HTR-8/SVneo (cell line): Measurements from ENCODE around the gene DLX3.

Source experiments
- DNase-seq: peaks from one replicate; pipeline ENCODE4 v3.0.0; 2011; ENCODE audit warnings: low spot score, mixed read lengths; ENCODE audit not compliant: insufficient read length
- FAIRE-seq: peaks from 2 replicates; lab custom pipeline; 2011; peaks lifted over from hg19 to GRCh38; lab: Jason Lieb, UNC

DLX3 gene

GRCh38 chr17:49994085-49995054, 654 bp downstream of the DLX3 start:
- no peak for FAIRE-seq

GRCh38 chr17:49993423-49994060, 1.5 kb downstream of the DLX3 start:
- FAIRE-seq (no peak), DNase-seq (no peak)

More at GRCh38 chr17:49994085-49995054, 654 bp downstream of the DLX3 start:
- DNase-seq, result no peak

GRCh38 chr17:49992933-49993422, 2.0 kb downstream of the DLX3 start:
- DNase-seq (no peak), FAIRE-seq (peak; percentile 77)

- FAIRE-seq, result peak; percentile 75
Observed at GRCh38 chr17:49992191-49992932, 2.7 kb downstream of the DLX3 start.

GRCh38 chr17:49991409-49991808, 3.6 kb downstream of the DLX3 start:
- DNase-seq, result no peak
- no peak for FAIRE-seq

More at GRCh38 chr17:49992191-49992932, 2.7 kb downstream of the DLX3 start:
- no peak for DNase-seq

- DNase-seq (no peak), FAIRE-seq (no peak)
Observed at GRCh38 chr17:49990921-49991320, 4.1 kb downstream of the DLX3 start.

GRCh38 chr17:49990331-49990730, 4.7 kb downstream of the DLX3 start:
- DNase-seq (no peak), FAIRE-seq (peak; percentile 16)

GRCh38 chr17:49989518-49989880, 5.5 kb downstream of the DLX3 start:
- DNase-seq (no peak), FAIRE-seq (no peak)

GRCh38 chr17:49987681-49988441, 7.2 kb downstream of the DLX3 start:
- FAIRE-seq (peak; percentile 91), DNase-seq (peak; percentile 70)

- FAIRE-seq (no peak), DNase-seq (no peak)
Observed at GRCh38 chr17:49987290-49987585, 7.8 kb downstream of the DLX3 start.

GRCh38 chr17:49986396-49987289, 8.4 kb downstream of the DLX3 start:
- FAIRE-seq (peak; percentile 60), DNase-seq (no peak)

GRCh38 chr17:49985310-49985990, 9.6 kb downstream of the DLX3 start:
- DNase-seq (no peak), FAIRE-seq (no peak)

GRCh38 chr17:49984776-49985175, 10.2 kb downstream of the DLX3 start:
- DNase-seq, result no peak
- peak; percentile 28 for FAIRE-seq

GRCh38 chr17:49984283-49984682, 10.7 kb downstream of the DLX3 start:
- FAIRE-seq, result peak; percentile 95
- DNase-seq, result no peak

- DNase-seq (no peak), FAIRE-seq (no peak)
Observed at GRCh38 chr17:49980703-49981197, 14.3 kb downstream of the DLX3 start.

GRCh38 chr17:49979748-49980479, 15.1 kb downstream of the DLX3 start:
- FAIRE-seq (peak; percentile 74), DNase-seq (no peak)

GRCh38 chr17:49978501-49978900, 16.5 kb downstream of the DLX3 start:
- no peak for DNase-seq
- no peak for FAIRE-seq
